ENCODE measurements around the gene BCAR1. TPM values are rescaled to one million over a fixed set of nuclear protein-coding genes. Genes with fewer than 3 reads are reported as not detected.

Gene BCAR1
- total and polyA plus RNA-seq, 2 of the 13 experiments (the other 11 are each of a cell fraction or from before 2014, with no cell fraction given): 48.1 to 51.7 TPM

GRCh38 chr16:75265911-75266701 is 14.7 kb upstream of the BCAR1 start (continued):
- TF ChIP-seq, protein P1, sequence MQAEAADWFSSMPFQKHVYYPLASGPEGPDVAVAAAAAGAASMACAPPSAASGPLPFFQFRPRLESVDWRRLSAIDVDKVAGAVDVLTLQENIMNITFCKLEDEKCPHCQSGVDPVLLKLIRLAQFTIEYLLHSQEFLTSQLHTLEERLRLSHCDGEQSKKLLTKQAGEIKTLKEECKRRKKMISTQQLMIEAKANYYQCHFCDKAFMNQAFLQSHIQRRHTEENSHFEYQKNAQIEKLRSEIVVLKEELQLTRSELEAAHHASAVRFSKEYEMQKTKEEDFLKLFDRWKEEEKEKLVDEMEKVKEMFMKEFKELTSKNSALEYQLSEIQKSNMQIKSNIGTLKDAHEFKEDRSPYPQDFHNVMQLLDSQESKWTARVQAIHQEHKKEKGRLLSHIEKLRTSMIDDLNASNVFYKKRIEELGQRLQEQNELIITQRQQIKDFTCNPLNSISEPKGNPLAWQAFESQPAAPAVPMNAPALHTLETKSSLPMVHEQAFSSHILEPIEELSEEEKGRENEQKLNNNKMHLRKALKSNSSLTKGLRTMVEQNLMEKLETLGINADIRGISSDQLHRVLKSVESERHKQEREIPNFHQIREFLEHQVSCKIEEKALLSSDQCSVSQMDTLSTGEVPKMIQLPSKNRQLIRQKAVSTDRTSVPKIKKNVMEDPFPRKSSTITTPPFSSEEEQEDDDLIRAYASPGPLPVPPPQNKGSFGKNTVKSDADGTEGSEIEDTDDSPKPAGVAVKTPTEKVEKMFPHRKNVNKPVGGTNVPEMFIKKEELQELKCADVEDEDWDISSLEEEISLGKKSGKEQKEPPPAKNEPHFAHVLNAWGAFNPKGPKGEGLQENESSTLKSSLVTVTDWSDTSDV (CRISPR knock-in tag; IDR thresholded peaks at IDR 0.05): no peak
- TF ChIP-seq ZNF570 (CRISPR knock-in tag; IDR thresholded peaks at IDR 0.05; ENCODE audit: borderline replicate concordance): no peak
- peak; percentile 35; the same call in 1 of the 2 replicates for TF ChIP-seq KDM3A (CRISPR knock-in tag; IDR thresholded peaks at IDR 0.05; ENCODE audit: low read depth)
- TF ChIP-seq, protein P2, sequence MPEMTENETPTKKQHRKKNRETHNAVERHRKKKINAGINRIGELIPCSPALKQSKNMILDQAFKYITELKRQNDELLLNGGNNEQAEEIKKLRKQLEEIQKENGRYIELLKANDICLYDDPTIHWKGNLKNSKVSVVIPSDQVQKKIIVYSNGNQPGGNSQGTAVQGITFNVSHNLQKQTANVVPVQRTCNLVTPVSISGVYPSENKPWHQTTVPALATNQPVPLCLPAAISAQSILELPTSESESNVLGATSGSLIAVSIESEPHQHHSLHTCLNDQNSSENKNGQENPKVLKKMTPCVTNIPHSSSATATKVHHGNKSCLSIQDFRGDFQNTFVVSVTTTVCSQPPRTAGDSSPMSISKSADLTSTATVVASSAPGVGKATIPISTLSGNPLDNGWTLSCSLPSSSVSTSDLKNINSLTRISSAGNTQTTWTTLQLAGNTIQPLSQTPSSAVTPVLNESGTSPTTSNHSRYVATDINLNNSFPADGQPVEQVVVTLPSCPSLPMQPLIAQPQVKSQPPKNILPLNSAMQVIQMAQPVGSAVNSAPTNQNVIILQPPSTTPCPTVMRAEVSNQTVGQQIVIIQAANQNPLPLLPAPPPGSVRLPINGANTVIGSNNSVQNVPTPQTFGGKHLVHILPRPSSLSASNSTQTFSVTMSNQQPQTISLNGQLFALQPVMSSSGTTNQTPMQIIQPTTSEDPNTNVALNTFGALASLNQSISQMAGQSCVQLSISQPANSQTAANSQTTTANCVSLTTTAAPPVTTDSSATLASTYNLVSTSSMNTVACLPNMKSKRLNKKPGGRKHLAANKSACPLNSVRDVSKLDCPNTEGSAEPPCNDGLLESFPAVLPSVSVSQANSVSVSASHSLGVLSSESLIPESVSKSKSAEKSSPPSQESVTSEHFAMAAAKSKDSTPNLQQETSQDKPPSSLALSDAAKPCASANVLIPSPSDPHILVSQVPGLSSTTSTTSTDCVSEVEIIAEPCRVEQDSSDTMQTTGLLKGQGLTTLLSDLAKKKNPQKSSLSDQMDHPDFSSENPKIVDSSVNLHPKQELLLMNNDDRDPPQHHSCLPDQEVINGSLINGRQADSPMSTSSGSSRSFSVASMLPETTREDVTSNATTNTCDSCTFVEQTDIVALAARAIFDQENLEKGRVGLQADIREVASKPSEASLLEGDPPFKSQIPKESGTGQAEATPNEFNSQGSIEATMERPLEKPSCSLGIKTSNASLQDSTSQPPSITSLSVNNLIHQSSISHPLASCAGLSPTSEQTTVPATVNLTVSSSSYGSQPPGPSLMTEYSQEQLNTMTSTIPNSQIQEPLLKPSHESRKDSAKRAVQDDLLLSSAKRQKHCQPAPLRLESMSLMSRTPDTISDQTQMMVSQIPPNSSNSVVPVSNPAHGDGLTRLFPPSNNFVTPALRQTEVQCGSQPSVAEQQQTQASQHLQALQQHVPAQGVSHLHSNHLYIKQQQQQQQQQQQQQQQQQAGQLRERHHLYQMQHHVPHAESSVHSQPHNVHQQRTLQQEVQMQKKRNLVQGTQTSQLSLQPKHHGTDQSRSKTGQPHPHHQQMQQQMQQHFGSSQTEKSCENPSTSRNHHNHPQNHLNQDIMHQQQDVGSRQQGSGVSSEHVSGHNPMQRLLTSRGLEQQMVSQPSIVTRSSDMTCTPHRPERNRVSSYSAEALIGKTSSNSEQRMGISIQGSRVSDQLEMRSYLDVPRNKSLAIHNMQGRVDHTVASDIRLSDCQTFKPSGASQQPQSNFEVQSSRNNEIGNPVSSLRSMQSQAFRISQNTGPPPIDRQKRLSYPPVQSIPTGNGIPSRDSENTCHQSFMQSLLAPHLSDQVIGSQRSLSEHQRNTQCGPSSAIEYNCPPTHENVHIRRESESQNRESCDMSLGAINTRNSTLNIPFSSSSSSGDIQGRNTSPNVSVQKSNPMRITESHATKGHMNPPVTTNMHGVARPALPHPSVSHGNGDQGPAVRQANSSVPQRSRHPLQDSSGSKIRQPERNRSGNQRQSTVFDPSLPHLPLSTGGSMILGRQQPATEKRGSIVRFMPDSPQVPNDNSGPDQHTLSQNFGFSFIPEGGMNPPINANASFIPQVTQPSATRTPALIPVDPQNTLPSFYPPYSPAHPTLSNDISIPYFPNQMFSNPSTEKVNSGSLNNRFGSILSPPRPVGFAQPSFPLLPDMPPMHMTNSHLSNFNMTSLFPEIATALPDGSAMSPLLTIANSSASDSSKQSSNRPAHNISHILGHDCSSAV (CRISPR knock-in tag; IDR thresholded peaks at IDR 0.05; ENCODE audit: borderline replicate concordance): no peak
- peak; percentile 55; the same call in 1 of the 2 replicates for TF ChIP-seq NRL (CRISPR knock-in tag; IDR thresholded peaks at IDR 0.05; ENCODE audit: borderline replicate concordance)
- TF ChIP-seq, protein P3, sequence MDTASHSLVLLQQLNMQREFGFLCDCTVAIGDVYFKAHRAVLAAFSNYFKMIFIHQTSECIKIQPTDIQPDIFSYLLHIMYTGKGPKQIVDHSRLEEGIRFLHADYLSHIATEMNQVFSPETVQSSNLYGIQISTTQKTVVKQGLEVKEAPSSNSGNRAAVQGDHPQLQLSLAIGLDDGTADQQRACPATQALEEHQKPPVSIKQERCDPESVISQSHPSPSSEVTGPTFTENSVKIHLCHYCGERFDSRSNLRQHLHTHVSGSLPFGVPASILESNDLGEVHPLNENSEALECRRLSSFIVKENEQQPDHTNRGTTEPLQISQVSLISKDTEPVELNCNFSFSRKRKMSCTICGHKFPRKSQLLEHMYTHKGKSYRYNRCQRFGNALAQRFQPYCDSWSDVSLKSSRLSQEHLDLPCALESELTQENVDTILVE (CRISPR knock-in tag; IDR thresholded peaks at IDR 0.05): no peak
- no peak for TF ChIP-seq NFATC3 (CRISPR knock-in tag; IDR thresholded peaks at IDR 0.05)
- peak; percentile 61 for TF ChIP-seq YEATS4 (CRISPR knock-in tag; IDR thresholded peaks at IDR 0.05; ENCODE audit: borderline replicate concordance)
- TF ChIP-seq LCORL (IDR thresholded peaks at IDR 0.05): no peak
- TF ChIP-seq LCORL (CRISPR knock-in tag; IDR thresholded peaks at IDR 0.05): peak; percentile 85
- TF ChIP-seq ISL2 (CRISPR knock-in tag; IDR thresholded peaks at IDR 0.05): peak; percentile 61
- 0 out of 2 replicates have a peak, but pooled peaks have one; percentile 71 for TF ChIP-seq GTF3A (CRISPR knock-in tag; conservative IDR thresholded peaks at IDR 0.05)
- peak; percentile 93 for TF ChIP-seq ZSCAN29 (CRISPR knock-in tag; conservative IDR thresholded peaks at IDR 0.05)
- TF ChIP-seq ADNP (CRISPR knock-in tag; IDR thresholded peaks at IDR 0.05): peak; percentile 73; the same call in 1 of the 2 replicates
- TF ChIP-seq, protein P4, sequence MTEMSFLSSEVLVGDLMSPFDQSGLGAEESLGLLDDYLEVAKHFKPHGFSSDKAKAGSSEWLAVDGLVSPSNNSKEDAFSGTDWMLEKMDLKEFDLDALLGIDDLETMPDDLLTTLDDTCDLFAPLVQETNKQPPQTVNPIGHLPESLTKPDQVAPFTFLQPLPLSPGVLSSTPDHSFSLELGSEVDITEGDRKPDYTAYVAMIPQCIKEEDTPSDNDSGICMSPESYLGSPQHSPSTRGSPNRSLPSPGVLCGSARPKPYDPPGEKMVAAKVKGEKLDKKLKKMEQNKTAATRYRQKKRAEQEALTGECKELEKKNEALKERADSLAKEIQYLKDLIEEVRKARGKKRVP (CRISPR knock-in tag; IDR thresholded peaks at IDR 0.05): no peak
- no peak for TF ChIP-seq EHMT2 (IDR thresholded peaks at IDR 0.05; ENCODE audit: borderline replicate concordance, low read depth, low read length)

All from HepG2 (cell line).